H1 (cell line): ENCODE results near the gene COX5A.

Experiments
- CTCF ChIP-seq, 3 experiments: IDR thresholded peaks; 1 replicate in 2 of 3; 2 replicates in 1 of 3; pipeline versions ENCODE4 v1.5.1 to v1.6.1; 2011; ENCODE audit warnings: low read length in 3 of 3, mild to moderate bottlenecking in 3 of 3, inconsistent platforms in 2 of 3, low read depth in 1 of 3, moderate library complexity in 1 of 3; ENCODE audit not compliant: insufficient read depth in 1 of 3; ENCODE audit errors: control extremely low read depth in 1 of 3
- TAF1 ChIP-seq: IDR thresholded peaks from 2 replicates; pipeline ENCODE4 v1.6.1; 2011; ENCODE audit warnings: mild to moderate bottlenecking, low read depth, low read length
- USF2 ChIP-seq: IDR thresholded peaks from 2 replicates; pipeline ENCODE4 v1.6.1; 2011; ENCODE audit warnings: low read length, improper control_type of control experiment

- no peak for TF ChIP-seq TAF1
- no peak for TF ChIP-seq CTCF (IDR thresholded peaks at IDR 0.05; ENCODE audit: control extremely low read depth in 1 of 3, insufficient read depth in 1 of 3, low read depth in 1 of 3, low read length in 3 of 3)
- no peak for TF ChIP-seq USF2
These were observed 47.3 kb downstream of the COX5A start for GRCh38 chr15:74890665-74890960.
